ENCODE measurements around the gene TRAF1. TPM values are rescaled to one million over a fixed set of nuclear protein-coding genes. Genes with fewer than 3 reads are reported as not detected.

Gene TRAF1
- total and polyA plus RNA-seq, 2 of the 13 experiments (the other 11 are each of a cell fraction or from before 2014, with no cell fraction given): 0.44 to 1.0 TPM

DNA sequence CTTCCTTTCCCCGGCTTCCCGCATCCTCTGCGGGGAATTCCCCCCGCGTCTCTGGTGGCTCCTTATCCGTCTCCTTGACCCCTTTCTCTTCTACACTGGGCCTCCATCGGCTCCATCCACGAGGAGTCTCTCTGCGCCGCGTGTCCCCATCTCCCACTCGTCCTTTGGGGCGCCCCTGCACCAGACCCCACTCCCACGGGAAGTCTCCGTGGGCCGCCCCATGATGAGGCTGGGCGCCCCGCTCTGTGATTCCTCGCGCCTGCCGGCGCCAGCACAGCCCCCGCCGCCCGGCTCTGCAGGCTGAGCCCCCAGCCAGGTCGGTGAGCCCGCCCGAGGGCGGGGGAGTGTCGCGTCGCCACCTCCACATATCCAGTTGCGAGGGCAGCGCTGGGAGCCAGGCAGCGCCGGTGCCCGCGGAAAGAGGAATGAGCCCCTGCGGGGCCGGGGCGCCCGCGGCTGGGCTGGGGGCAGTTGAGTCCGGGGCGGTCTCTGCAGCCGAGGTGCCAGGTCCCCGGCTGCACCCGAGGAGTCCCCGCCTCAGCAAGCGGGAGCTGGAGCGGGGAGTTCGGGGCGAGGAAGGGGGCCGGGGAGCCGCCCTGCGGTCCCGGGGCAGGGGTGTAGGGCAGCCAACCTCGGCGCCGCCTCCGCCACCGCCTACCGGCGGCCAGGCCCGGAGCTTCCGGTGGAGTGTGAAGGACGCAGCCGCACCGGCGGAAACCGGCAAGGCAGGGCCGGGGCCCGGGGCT, 2.1 kb upstream of the TRAF1 start (continued):
- TF ChIP-seq MBD4 (IDR thresholded peaks at IDR 0.05; ENCODE audit: borderline replicate concordance, low read length) (no peak), JARID2 (CRISPR knock-in tag; IDR thresholded peaks at IDR 0.05; ENCODE audit: insufficient replicate concordance) (no peak), ZNF652 (CRISPR knock-in tag; IDR thresholded peaks at IDR 0.05; ENCODE audit: borderline replicate concordance, low read depth) (no peak), MIXL1 (CRISPR knock-in tag; IDR thresholded peaks at IDR 0.05) (no peak), ZNF382 (CRISPR knock-in tag; IDR thresholded peaks at IDR 0.05; ENCODE audit: borderline replicate concordance) (no peak), ATF4 (CRISPR knock-in tag; IDR thresholded peaks at IDR 0.05) (no peak), CCAR2 (optimal IDR thresholded peaks at IDR 0.05; ENCODE audit: low read depth, low read length) (no peak), ZNF557 (CRISPR knock-in tag; IDR thresholded peaks at IDR 0.05) (peak; percentile 57; the same call in 1 of the 2 replicates), NCOA1 (CRISPR knock-in tag; IDR thresholded peaks at IDR 0.05) (no peak), SSRP1 (CRISPR knock-in tag; IDR thresholded peaks at IDR 0.05) (no peak), BCL3 (CRISPR knock-in tag; IDR thresholded peaks at IDR 0.05) (no peak), ZHX1 (CRISPR knock-in tag; IDR thresholded peaks at IDR 0.05; ENCODE audit: low read depth) (no peak), PAX8 (CRISPR knock-in tag; IDR thresholded peaks at IDR 0.05; ENCODE audit: borderline replicate concordance) (no peak), BHLHE40 (IDR thresholded peaks at IDR 0.05; ENCODE audit: low read length) (no peak), ZNF143 (CRISPR knock-in tag; IDR thresholded peaks at IDR 0.05) (no peak; the same call in 1 of the 2 replicates), SMAD9 (CRISPR knock-in tag; IDR thresholded peaks at IDR 0.05) (no peak), CSRNP1 (CRISPR knock-in tag; IDR thresholded peaks at IDR 0.05) (no peak), ZZZ3 (CRISPR knock-in tag; IDR thresholded peaks at IDR 0.05; ENCODE audit: borderline replicate concordance) (no peak), RARG (CRISPR knock-in tag; IDR thresholded peaks at IDR 0.05; ENCODE audit: low read depth) (no peak), KLF15 (CRISPR knock-in tag; IDR thresholded peaks at IDR 0.05; ENCODE audit: borderline replicate concordance) (no peak), ATF1 (CRISPR knock-in tag; IDR thresholded peaks at IDR 0.05) (no peak)
- TF ChIP-seq, protein P1, sequence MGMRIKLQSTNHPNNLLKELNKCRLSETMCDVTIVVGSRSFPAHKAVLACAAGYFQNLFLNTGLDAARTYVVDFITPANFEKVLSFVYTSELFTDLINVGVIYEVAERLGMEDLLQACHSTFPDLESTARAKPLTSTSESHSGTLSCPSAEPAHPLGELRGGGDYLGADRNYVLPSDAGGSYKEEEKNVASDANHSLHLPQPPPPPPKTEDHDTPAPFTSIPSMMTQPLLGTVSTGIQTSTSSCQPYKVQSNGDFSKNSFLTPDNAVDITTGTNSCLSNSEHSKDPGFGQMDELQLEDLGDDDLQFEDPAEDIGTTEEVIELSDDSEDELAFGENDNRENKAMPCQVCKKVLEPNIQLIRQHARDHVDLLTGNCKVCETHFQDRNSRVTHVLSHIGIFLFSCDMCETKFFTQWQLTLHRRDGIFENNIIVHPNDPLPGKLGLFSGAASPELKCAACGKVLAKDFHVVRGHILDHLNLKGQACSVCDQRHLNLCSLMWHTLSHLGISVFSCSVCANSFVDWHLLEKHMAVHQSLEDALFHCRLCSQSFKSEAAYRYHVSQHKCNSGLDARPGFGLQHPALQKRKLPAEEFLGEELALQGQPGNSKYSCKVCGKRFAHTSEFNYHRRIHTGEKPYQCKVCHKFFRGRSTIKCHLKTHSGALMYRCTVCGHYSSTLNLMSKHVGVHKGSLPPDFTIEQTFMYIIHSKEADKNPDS (CRISPR knock-in tag; IDR thresholded peaks at IDR 0.05): no peak

All from HepG2 (cell line).